Neural crest cell (in vitro differentiated cells): ENCODE measurements around the gene NAA20. TPM values are rescaled to one million over a fixed set of nuclear protein-coding genes. Genes with fewer than 3 reads are reported as not detected.

Experiments used
- DNase-seq: peaks from one replicate; pipeline ENCODE4 v3.0.0; 2021; ENCODE audit warnings: low read depth, mixed read lengths, low spot score
- H3K27ac Mint-ChIP-seq: one replicate; pipeline ENCODE4 v1.8.0; 2021; ENCODE audit warnings: mild to moderate bottlenecking, mixed read lengths; ENCODE audit not compliant: unreplicated experiment
- H3K27me3 Mint-ChIP-seq: 2 replicates; pipeline ENCODE4 v1.8.0; 2021; ENCODE audit warnings: low read depth, mild to moderate bottlenecking, mixed read lengths
- H3K36me3 Mint-ChIP-seq: 2 replicates; pipeline ENCODE4 v1.8.0; 2021; ENCODE audit warnings: low read depth, mild to moderate bottlenecking, mixed read lengths
- H3K4me1 Mint-ChIP-seq: 2 replicates; pipeline ENCODE4 v1.8.0; 2021; ENCODE audit warnings: mixed read lengths
- H3K4me3 Mint-ChIP-seq: one replicate; pipeline ENCODE4 v1.8.0; 2021; ENCODE audit warnings: mild to moderate bottlenecking, mixed read lengths
- H3K9me3 Mint-ChIP-seq: 2 replicates; pipeline ENCODE4 v1.8.0; 2021; ENCODE audit warnings: mixed read lengths
- CTCF ChIP-seq: fragments of 200-600 bp; sonication (generic); conservative IDR thresholded peaks from 2 replicates; pipeline ENCODE4 v1.5.0; 2021; ENCODE audit warnings: antibody characterized with exemption, mild to moderate bottlenecking
- long read RNA-seq: library from polyadenylated mRNA; unstranded; transcript quantifications from one replicate; pipeline ENCODE4 v2.0.0, GENCODE V29; 2020
- total RNA-seq: library from RNA; stranded (reverse); gene quantifications from 2 replicates; pipeline ENCODE4 v1.2.1, GENCODE V29; 2021

The NAA20 gene
- 38.2 and 40.3 TPM in 2 replicates for total RNA-seq
- long read RNA-seq, transcript NAA20-202 (6 exons, 1,260 nt): major isoform, 56 of 71 reads
- long read RNA-seq, partial matches to known transcripts: 1 of 71 reads
- long read RNA-seq, other reads (novel, unspliced or antisense): 12 of 71 reads

- DNase-seq: peak; percentile 86
- no peaks in the 10 kb centered on the region for H3K36me3 Mint-ChIP-seq
- peak; percentile 73 for TF ChIP-seq CTCF
- peaks cover 38% of the 10 kb centered on the region for H3K4me1 Mint-ChIP-seq
- peak within 1 kb of the TSS; percentile 90 for H3K4me3 Mint-ChIP-seq
- no peaks in the 10 kb centered on the region for H3K27me3 Mint-ChIP-seq
- no peak within 1 kb of the TSS for H3K27ac Mint-ChIP-seq
- no peaks in the 10 kb centered on the region for H3K9me3 Mint-ChIP-seq
Observed at GRCh38 chr20:20017001-20017843, at the start of gene NAA20. TSS of gene NAA20 (plus strand) at chr20:20017362. CDS start at chr20:20017397, 35 bp downstream.

- Mint-ChIP-seq H3K36me3 (peaks cover 5% of the 10 kb centered on the region), H3K4me3 (no peak overlapping the region), H3K27me3 (no peaks in the 10 kb centered on the region), H3K9me3 (no peaks in the 10 kb centered on the region), H3K27ac (no peak overlapping the region), H3K4me1 (no peaks in the 10 kb centered on the region)
- TF ChIP-seq CTCF: no peak
- DNase-seq: no peak
Observed at GRCh38 chr20:19967445-19967844, 49.7 kb upstream of the NAA20 start.

- Mint-ChIP-seq H3K27ac (no peak overlapping the region), H3K27me3 (no peaks in the 10 kb centered on the region), H3K4me3 (no peak overlapping the region)
Observed at GRCh38 chr20:19968028-19968427, 49.1 kb upstream of the NAA20 start.

GRCh38 chr20:19968466-19969073 is 48.6 kb upstream of the NAA20 start:
- H3K4me1 Mint-ChIP-seq: peaks cover 4% of the 10 kb centered on the region
- H3K4me3 Mint-ChIP-seq: no peak overlapping the region
- no peaks in the 10 kb centered on the region for H3K9me3 Mint-ChIP-seq
- no peaks in the 10 kb centered on the region for H3K27me3 Mint-ChIP-seq
- peaks cover 6% of the 10 kb centered on the region for H3K36me3 Mint-ChIP-seq
- no peak for DNase-seq
- TF ChIP-seq CTCF: no peak
- no peak overlapping the region for H3K27ac Mint-ChIP-seq

More at GRCh38 chr20:19968028-19968427, 49.1 kb upstream of the NAA20 start:
- no peak for DNase-seq
- TF ChIP-seq CTCF: no peak
- peaks cover 2% of the 10 kb centered on the region for H3K4me1 Mint-ChIP-seq
- H3K36me3 Mint-ChIP-seq: peaks cover 5% of the 10 kb centered on the region
- no peaks in the 10 kb centered on the region for H3K9me3 Mint-ChIP-seq

- peaks cover 6% of the 10 kb centered on the region for H3K36me3 Mint-ChIP-seq
- no peak overlapping the region for H3K4me3 Mint-ChIP-seq
- no peak overlapping the region for H3K27ac Mint-ChIP-seq
- H3K9me3 Mint-ChIP-seq: no peaks in the 10 kb centered on the region
- TF ChIP-seq CTCF: no peak
- H3K4me1 Mint-ChIP-seq: peaks cover 8% of the 10 kb centered on the region
- DNase-seq: no peak
- H3K27me3 Mint-ChIP-seq: no peaks in the 10 kb centered on the region
Observed at GRCh38 chr20:19969106-19969505, 48.1 kb upstream of the NAA20 start.
